ENCODE measurements around the gene SCYGR3. TPM values are rescaled to one million over a fixed set of nuclear protein-coding genes. Genes with fewer than 3 reads are reported as not detected.

The SCYGR3 gene
- total RNA-seq, result not detected in 2 replicates
- not detected for total RNA-seq (2013)
- not detected in 2 replicates for polyA plus RNA-seq
- not detected in 2 replicates for polyA minus RNA-seq

GRCh38 chr2:227614740-227615139 is at the start of gene SCYGR3:
Gene SCYGR3 (minus strand): TSS chr2:227614840. CDS start chr2:227614840, 0 bp downstream.
- DNase-seq (no peak), ATAC-seq (ENCODE audit: low read depth) (no peak)
- intact Hi-C loops (cut with micrococcal nuclease), result no loop called here
- H3K36me3 ChIP-seq (replicated peaks in 1 of 2; ENCODE audit: control extremely low read depth in 1 of 2, control insufficient read depth in 1 of 2, extremely low read depth in 1 of 2, insufficient read depth in 2 of 2, low read length in 1 of 2), result no peaks in the 10 kb centered on the region
- H3K4me1 ChIP-seq (ENCODE audit: control insufficient read depth in 2 of 2, insufficient read depth in 2 of 2, low read length in 2 of 2), result no peaks in the 10 kb centered on the region
- ChIA-PET POLR2A (no interaction called here), CTCF (no interaction called here)
- H4K20me1 ChIP-seq (ENCODE audit: control insufficient read depth, insufficient read depth, low read length, poor library complexity, severe bottlenecking), result no peaks in the 10 kb centered on the region
- TF ChIP-seq, protein P1, sequence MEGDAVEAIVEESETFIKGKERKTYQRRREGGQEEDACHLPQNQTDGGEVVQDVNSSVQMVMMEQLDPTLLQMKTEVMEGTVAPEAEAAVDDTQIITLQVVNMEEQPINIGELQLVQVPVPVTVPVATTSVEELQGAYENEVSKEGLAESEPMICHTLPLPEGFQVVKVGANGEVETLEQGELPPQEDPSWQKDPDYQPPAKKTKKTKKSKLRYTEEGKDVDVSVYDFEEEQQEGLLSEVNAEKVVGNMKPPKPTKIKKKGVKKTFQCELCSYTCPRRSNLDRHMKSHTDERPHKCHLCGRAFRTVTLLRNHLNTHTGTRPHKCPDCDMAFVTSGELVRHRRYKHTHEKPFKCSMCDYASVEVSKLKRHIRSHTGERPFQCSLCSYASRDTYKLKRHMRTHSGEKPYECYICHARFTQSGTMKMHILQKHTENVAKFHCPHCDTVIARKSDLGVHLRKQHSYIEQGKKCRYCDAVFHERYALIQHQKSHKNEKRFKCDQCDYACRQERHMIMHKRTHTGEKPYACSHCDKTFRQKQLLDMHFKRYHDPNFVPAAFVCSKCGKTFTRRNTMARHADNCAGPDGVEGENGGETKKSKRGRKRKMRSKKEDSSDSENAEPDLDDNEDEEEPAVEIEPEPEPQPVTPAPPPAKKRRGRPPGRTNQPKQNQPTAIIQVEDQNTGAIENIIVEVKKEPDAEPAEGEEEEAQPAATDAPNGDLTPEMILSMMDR (IDR thresholded peaks at IDR 0.05), result no peak
- TF ChIP-seq EZH2 (IDR thresholded peaks at IDR 0.05; ENCODE audit: borderline replicate concordance, insufficient read depth, low read depth, low read length, poor library complexity, severe bottlenecking), result no peak
- no CpG with 5 or more reads among the region's 4 CpGs for WGBS (ENCODE audit: insufficient coverage)
- Mint-ChIP-seq H3K4me3 (no peak within 1 kb of the TSS), H3K9me3 (ENCODE audit: insufficient read depth) (no peaks in the 10 kb centered on the region), H3K27me3 (peaks cover 25% of the 10 kb centered on the region), H3K27ac (no peak within 1 kb of the TSS), H3K4me1 (peaks cover 3% of the 10 kb centered on the region)
- no peak within 1 kb of the TSS for H3K4me2 ChIP-seq (replicated peaks; ENCODE audit: low read depth, low read length, poor library complexity, severe bottlenecking)
- peaks cover 0 to 5% (median 2%) of the 10 kb centered on the region in 4 experiments for H3K27me3 ChIP-seq (replicated peaks in 1 of 4; ENCODE audit: control extremely low read depth in 1 of 4, control insufficient read depth in 3 of 4, insufficient read depth in 4 of 4, low read length in 3 of 4)
- H3K9me3 ChIP-seq (ENCODE audit: control extremely low read depth in 1 of 3, control insufficient read depth in 2 of 3, insufficient read depth in 1 of 3, low read length in 2 of 3), result no peaks in the 10 kb centered on the region
- H3K4me3 ChIP-seq (ENCODE audit: control extremely low read depth in 1 of 5, extremely low read depth in 1 of 5, insufficient read depth in 1 of 5, low read depth in 2 of 5, low read length in 4 of 5), result no peak within 1 kb of the TSS
- no peak within 1 kb of the TSS for H2AFZ ChIP-seq (ENCODE audit: insufficient read depth, low read depth, low read length, poor library complexity, severe bottlenecking)
- H3K9ac ChIP-seq (ENCODE audit: low read length), result no peak within 1 kb of the TSS
- no peaks in the 10 kb centered on the region for H3K79me2 ChIP-seq (ENCODE audit: control insufficient read depth, insufficient read depth, low read length)
- no peak within 1 kb of the TSS for H3K27ac ChIP-seq (ENCODE audit: low read length in 2 of 2)

GRCh38 chr2:227661827-227662226 is 47.2 kb upstream of the SCYGR3 start:
- ATAC-seq (ENCODE audit: low read depth) (no peak), DNase-seq (no peak)
- TF ChIP-seq, protein P1 (IDR thresholded peaks at IDR 0.05), result no peak
- TF ChIP-seq EZH2 (IDR thresholded peaks at IDR 0.05; ENCODE audit: borderline replicate concordance, insufficient read depth, low read depth, low read length, poor library complexity, severe bottlenecking), result no peak
- Histone ChIP-seq H4K20me1 (ENCODE audit: control insufficient read depth, insufficient read depth, low read length, poor library complexity, severe bottlenecking) (no peaks in the 10 kb centered on the region), H3K9me3 (ENCODE audit: control extremely low read depth in 1 of 3, control insufficient read depth in 2 of 3, insufficient read depth in 1 of 3, low read length in 2 of 3) (no peaks in the 10 kb centered on the region), H3K4me2 (replicated peaks; ENCODE audit: low read depth, low read length, poor library complexity, severe bottlenecking) (no peak overlapping the region), H3K4me3 (ENCODE audit: control extremely low read depth in 1 of 5, extremely low read depth in 1 of 5, insufficient read depth in 1 of 5, low read depth in 2 of 5, low read length in 4 of 5) (no peak overlapping the region), H3K4me1 (ENCODE audit: control insufficient read depth in 2 of 2, insufficient read depth in 2 of 2, low read length in 2 of 2) (no peaks in the 10 kb centered on the region), H3K79me2 (ENCODE audit: control insufficient read depth, insufficient read depth, low read length) (no peaks in the 10 kb centered on the region), H3K27ac (ENCODE audit: low read length in 2 of 2) (no peak overlapping the region), H2AFZ (ENCODE audit: insufficient read depth, low read depth, low read length, poor library complexity, severe bottlenecking) (no peak overlapping the region), H3K27me3 (replicated peaks in 1 of 4; ENCODE audit: control extremely low read depth in 1 of 4, control insufficient read depth in 3 of 4, insufficient read depth in 4 of 4, low read length in 3 of 4) (no peaks in the 10 kb centered on the region), H3K9ac (ENCODE audit: low read length) (no peak overlapping the region), H3K36me3 (replicated peaks in 1 of 2; ENCODE audit: control extremely low read depth in 1 of 2, control insufficient read depth in 1 of 2, extremely low read depth in 1 of 2, insufficient read depth in 2 of 2, low read length in 1 of 2) (no peaks in the 10 kb centered on the region)
- CTCF ChIA-PET, result interaction anchor here (0.8 kb wide), 1 partner anchor 201 kb away, joined by 3 read pairs; no protein-coding TSS in a partner anchor
- no peaks in the 10 kb centered on the region for H3K4me1 Mint-ChIP-seq
- H3K27ac Mint-ChIP-seq, result no peak overlapping the region
- WGBS (ENCODE audit: insufficient coverage), result 72% methylated on average over 3 of the region's 3 CpGs
- intact Hi-C loops (cut with micrococcal nuclease), result no loop called here
- POLR2A ChIA-PET, result no interaction called here
- H3K4me3 Mint-ChIP-seq, result no peak overlapping the region
- no peaks in the 10 kb centered on the region for H3K9me3 Mint-ChIP-seq (ENCODE audit: insufficient read depth)
- no peaks in the 10 kb centered on the region for H3K27me3 Mint-ChIP-seq

Data from B cell (primary cell).